Mammary epithelial cell (primary cell): ENCODE data around the gene TELO2.

Experiments used
- CTCF ChIP-seq, 2 donors: IDR thresholded peaks in 1 of 2; conservative IDR thresholded peaks in 1 of 2; 2 replicates each; pipeline ENCODE4 v1.5.1; 2011 to 2012; ENCODE audit warnings: inconsistent platforms in 2 of 2, low read length in 2 of 2, mild to moderate bottlenecking in 2 of 2, control low read depth in 1 of 2, low read depth in 1 of 2; ENCODE audit not compliant: insufficient read depth in 1 of 2; ENCODE audit errors: extremely low read depth in 1 of 2
- EZH2 ChIP-seq: IDR thresholded peaks from 2 replicates; pipeline ENCODE4 v1.6.1; 2012; ENCODE audit warnings: low read length, inconsistent platforms, borderline replicate concordance

DNA sequence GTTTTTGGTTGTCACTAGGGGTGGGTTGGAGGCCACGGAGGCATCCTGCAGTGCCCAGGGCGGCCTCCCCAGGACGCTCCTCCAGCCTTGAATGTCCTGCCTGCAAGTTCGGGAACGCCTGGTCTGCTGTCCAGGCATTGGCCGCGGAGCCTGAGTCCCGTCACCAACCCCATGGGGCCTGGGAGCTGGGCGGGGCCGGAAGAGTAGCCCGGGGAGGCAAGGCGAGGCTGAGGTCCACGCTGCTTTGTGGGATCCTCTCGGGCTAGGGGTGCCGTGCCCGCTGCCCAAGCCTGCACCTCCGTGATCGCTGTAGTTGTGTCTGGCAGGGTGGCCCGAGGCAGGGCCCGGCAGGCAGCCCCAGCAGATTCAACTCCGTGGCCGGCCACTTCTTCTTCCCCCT lies 12.8 kb downstream of the TELO2 start:
- TF ChIP-seq EZH2, result no peak
- TF ChIP-seq CTCF (conservative IDR thresholded peaks at IDR 0.05 in 1 of 2, IDR thresholded peaks at IDR 0.05 in 1 of 2; ENCODE audit: extremely low read depth in 1 of 2, insufficient read depth in 1 of 2, low read depth in 1 of 2, low read length in 2 of 2), result no peak
